Measurements from ENCODE around the gene LGALS16. TPM values are rescaled to one million over a fixed set of nuclear protein-coding genes. Genes with fewer than 3 reads are reported as not detected.
A peak's percentile ranks its signal among the peaks of the same experiment; 100 is the strongest.

LGALS16 gene
- total RNA-seq, 1 experiment from 2014 or later, result not detected

DNA sequence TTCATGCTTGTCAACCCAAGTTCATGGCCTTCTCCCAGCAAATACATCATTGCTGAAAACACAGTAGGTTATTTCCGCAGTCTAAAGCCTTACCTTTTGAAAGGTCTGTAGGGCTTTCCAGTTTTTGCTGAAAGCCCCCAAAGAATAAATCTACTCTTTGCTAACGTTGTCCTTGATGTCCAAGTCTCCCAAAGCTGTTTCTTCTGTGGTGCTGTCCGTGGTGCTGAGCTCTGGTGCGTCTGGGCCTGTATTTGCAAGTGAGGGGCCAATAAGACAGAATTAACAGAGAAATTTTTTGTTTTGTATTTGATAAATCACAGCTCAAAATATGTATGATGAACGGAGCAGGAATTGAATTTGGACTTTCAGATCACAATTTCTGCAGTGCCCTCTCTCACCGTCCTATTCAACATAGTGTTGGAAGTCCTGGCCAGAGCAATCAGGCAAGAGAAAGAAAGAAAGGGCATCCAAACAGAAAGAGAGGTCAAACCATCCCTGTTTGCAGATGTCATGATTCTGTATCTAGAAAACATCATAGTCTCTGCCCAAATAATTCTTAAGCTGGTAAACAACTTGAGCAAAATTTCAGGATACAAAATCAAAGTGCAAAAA is 9.8 kb upstream of the LGALS16 start:
- BruUV-seq (replicated peaks), result no TSS peak
- no peak overlapping the region for H2AFZ ChIP-seq (ENCODE audit: low read depth, low read length, poor library complexity, severe bottlenecking)
- RAD21 ChIA-PET (ENCODE audit: low non-redundant PET in 1 of 2, low total read pairs in 2 of 2, uncharacterized antibody in 2 of 2, unreplicated experiment in 2 of 2), result no interaction called here
- no peaks in the 10 kb centered on the region for H3K9me3 ChIP-seq (ENCODE audit: control insufficient read depth in 1 of 2, insufficient read depth in 1 of 2, low read depth in 1 of 2, low read length in 2 of 2)
- no peak overlapping the region for H3K4me2 ChIP-seq (ENCODE audit: low read length)
- DNase-seq (ENCODE audit: low read depth, low spot score), result no peak
- no peaks in the 10 kb centered on the region for H3K4me1 ChIP-seq (ENCODE audit: control insufficient read depth in 1 of 2, insufficient read depth in 2 of 2, low read length in 2 of 2)
- no peaks in the 10 kb centered on the region for H3K9me2 ChIP-seq (ENCODE audit: insufficient read depth)
- H3K27me3 ChIP-seq (ENCODE audit: insufficient read depth, low read length), result peaks cover 45% of the 10 kb centered on the region
- H4K20me1 ChIP-seq (ENCODE audit: insufficient read depth), result no peaks in the 10 kb centered on the region
- H3K4me3 ChIP-seq (replicated peaks in 1 of 2; ENCODE audit: low read depth in 1 of 2, low read length in 2 of 2), result no peak overlapping the region
- CTCF ChIA-PET, result no interaction called here
- TF ChIP-seq, protein P1, sequence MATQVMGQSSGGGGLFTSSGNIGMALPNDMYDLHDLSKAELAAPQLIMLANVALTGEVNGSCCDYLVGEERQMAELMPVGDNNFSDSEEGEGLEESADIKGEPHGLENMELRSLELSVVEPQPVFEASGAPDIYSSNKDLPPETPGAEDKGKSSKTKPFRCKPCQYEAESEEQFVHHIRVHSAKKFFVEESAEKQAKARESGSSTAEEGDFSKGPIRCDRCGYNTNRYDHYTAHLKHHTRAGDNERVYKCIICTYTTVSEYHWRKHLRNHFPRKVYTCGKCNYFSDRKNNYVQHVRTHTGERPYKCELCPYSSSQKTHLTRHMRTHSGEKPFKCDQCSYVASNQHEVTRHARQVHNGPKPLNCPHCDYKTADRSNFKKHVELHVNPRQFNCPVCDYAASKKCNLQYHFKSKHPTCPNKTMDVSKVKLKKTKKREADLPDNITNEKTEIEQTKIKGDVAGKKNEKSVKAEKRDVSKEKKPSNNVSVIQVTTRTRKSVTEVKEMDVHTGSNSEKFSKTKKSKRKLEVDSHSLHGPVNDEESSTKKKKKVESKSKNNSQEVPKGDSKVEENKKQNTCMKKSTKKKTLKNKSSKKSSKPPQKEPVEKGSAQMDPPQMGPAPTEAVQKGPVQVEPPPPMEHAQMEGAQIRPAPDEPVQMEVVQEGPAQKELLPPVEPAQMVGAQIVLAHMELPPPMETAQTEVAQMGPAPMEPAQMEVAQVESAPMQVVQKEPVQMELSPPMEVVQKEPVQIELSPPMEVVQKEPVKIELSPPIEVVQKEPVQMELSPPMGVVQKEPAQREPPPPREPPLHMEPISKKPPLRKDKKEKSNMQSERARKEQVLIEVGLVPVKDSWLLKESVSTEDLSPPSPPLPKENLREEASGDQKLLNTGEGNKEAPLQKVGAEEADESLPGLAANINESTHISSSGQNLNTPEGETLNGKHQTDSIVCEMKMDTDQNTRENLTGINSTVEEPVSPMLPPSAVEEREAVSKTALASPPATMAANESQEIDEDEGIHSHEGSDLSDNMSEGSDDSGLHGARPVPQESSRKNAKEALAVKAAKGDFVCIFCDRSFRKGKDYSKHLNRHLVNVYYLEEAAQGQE (IDR thresholded peaks at IDR 0.05; ENCODE audit: low read depth), result peak; percentile 83
- TF ChIP-seq ELF1 (IDR thresholded peaks at IDR 0.05; ENCODE audit: borderline replicate concordance, low read depth) (no peak), EZH2phosphoT487 (IDR thresholded peaks at IDR 0.05; ENCODE audit: borderline replicate concordance) (no peak), SRF (IDR thresholded peaks at IDR 0.05; ENCODE audit: low read depth) (no peak)
- TF ChIP-seq, protein P2, sequence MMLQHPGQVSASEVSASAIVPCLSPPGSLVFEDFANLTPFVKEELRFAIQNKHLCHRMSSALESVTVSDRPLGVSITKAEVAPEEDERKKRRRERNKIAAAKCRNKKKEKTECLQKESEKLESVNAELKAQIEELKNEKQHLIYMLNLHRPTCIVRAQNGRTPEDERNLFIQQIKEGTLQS (IDR thresholded peaks at IDR 0.05), result no peak
- TF ChIP-seq, protein P3, sequence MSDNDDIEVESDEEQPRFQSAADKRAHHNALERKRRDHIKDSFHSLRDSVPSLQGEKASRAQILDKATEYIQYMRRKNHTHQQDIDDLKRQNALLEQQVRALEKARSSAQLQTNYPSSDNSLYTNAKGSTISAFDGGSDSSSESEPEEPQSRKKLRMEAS (IDR thresholded peaks at IDR 0.05), result no peak
- no peak for ATAC-seq
- POLR2A ChIA-PET, result no interaction called here
- intact Hi-C loops (cut with micrococcal nuclease), result no loop called here
- H3K9ac ChIP-seq (ENCODE audit: low read length), result no peak overlapping the region
- H3K36me3 ChIP-seq (ENCODE audit: control insufficient read depth in 1 of 2, insufficient read depth in 2 of 2, low read length in 2 of 2), result no peaks in the 10 kb centered on the region
- no peaks in the 10 kb centered on the region for H3K79me2 ChIP-seq (ENCODE audit: insufficient read depth, low read length)
- no peak overlapping the region for H3K27ac ChIP-seq (ENCODE audit: low read depth, low read length)

Measured in HCT116 (cell line).